Measurements from ENCODE around the gene KLHDC7B. TPM values are rescaled to one million over a fixed set of nuclear protein-coding genes. Genes with fewer than 3 reads are reported as not detected.

KLHDC7B gene
- total RNA-seq, 2 experiments from 2014 or later, result 0.25 to 0.46 TPM

DNA sequence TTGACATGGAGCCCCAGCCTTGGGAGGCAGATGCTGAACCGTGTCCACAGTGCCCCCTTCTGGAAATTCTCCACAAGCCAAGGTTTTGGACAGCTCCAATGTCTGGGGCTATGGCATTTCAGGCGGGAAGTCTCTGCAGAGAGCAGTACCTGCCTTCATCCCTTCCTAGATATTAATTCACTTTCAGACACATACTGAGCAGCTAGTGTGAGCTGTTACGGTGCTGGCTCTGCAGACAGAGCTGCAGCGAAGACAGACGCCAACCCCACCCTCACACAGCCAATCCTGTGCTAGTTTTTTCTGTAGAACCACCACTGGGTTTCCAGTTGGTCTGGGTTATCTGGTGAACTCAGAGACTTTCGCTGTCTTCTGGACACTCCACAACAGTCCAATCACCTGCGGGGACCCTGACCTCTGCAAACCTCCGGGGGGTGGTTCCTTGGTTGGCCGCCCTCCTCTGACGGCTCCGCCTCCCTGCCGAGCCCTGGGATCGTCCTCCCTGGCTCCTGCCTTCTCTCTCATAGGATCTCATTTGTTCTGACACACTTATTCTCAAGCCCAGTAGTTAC, 47.3 kb upstream of the KLHDC7B start:
- peak; percentile 80 for DNase-seq (ENCODE audit: low spot score)
- peaks cover 22% of the 10 kb centered on the region for H3K4me1 ChIP-seq (ENCODE audit: insufficient read depth, low read length, poor library complexity, severe bottlenecking)
- H3K9me3 ChIP-seq (ENCODE audit: low read length), result no peaks in the 10 kb centered on the region
- POLR2A ChIA-PET, result interaction anchor here (1.0 kb wide), 2 partner anchors 27 to 28 kb away, joined by 3 to 4 read pairs; no protein-coding TSS in a partner anchor
- peak overlapping the region; percentile 46; the same call in 1 of the 2 replicates for H2AFZ ChIP-seq (ENCODE audit: low read length)
- no peak for TF ChIP-seq EZH2phosphoT487 (IDR thresholded peaks at IDR 0.05; ENCODE audit: borderline replicate concordance, low read depth, low read length)
- TF ChIP-seq, protein P1, sequence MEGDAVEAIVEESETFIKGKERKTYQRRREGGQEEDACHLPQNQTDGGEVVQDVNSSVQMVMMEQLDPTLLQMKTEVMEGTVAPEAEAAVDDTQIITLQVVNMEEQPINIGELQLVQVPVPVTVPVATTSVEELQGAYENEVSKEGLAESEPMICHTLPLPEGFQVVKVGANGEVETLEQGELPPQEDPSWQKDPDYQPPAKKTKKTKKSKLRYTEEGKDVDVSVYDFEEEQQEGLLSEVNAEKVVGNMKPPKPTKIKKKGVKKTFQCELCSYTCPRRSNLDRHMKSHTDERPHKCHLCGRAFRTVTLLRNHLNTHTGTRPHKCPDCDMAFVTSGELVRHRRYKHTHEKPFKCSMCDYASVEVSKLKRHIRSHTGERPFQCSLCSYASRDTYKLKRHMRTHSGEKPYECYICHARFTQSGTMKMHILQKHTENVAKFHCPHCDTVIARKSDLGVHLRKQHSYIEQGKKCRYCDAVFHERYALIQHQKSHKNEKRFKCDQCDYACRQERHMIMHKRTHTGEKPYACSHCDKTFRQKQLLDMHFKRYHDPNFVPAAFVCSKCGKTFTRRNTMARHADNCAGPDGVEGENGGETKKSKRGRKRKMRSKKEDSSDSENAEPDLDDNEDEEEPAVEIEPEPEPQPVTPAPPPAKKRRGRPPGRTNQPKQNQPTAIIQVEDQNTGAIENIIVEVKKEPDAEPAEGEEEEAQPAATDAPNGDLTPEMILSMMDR (conservative IDR thresholded peaks at IDR 0.05; ENCODE audit: low read length), result peak; percentile 89
- peak overlapping the region; percentile 9; the same call in 1 of the 2 replicates for H3K4me2 ChIP-seq (ENCODE audit: low read length)
- H3K4me3 ChIP-seq (ENCODE audit: low read depth, low read length, poor library complexity, severe bottlenecking), result no peak overlapping the region
- intact Hi-C loops (cut with micrococcal nuclease; ENCODE audit: unreplicated experiment), result loop anchor here (1.0 to 2.0 kb wide), 2 partner anchors 50 to 99 kb away; no protein-coding TSS in a partner anchor
- no peak overlapping the region for H3K27ac ChIP-seq (ENCODE audit: low read depth, low read length, poor library complexity, severe bottlenecking)
- H3K79me2 ChIP-seq (ENCODE audit: insufficient read depth, low read depth, low read length), result no peaks in the 10 kb centered on the region
- H3K36me3 ChIP-seq (ENCODE audit: insufficient read depth, low read length), result peaks cover 5% of the 10 kb centered on the region; the same call in 1 of the 2 replicates
- CTCF ChIA-PET (ENCODE audit: unreplicated experiment), result interaction anchor here (0.6 to 1.4 kb wide), 3 partner anchors 25 to 164 kb away, joined by 4 to 6 read pairs (median 4); partner anchors contain the start of gene SCO2
- H4K20me1 ChIP-seq (ENCODE audit: insufficient read depth, low read length), result no peaks in the 10 kb centered on the region
- H3K9me2 ChIP-seq (ENCODE audit: insufficient read depth, low read length), result no peaks in the 10 kb centered on the region
- BruUV-seq (replicated peaks), result no TSS peak

DNA sequence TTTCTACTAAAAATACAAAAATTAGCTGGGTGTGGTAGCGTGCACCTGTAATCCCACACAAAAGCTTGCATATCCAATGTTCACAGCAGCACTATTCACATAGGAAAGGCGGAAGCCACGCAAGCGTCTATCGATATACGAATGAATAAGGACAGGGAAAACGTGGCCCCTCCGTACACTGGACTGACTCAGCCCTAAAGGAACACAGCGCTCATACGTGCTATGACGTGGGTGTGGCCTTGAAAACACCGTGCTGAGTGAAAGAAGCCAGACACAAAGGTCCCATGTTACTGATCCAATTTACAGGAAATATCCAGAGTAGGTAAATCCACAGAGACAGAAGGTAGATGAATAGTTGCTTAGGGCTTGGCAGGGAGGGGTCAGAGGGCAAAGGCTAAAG, 45.2 kb upstream of the KLHDC7B start:
- Histone ChIP-seq H3K4me1 (ENCODE audit: insufficient read depth, low read length, poor library complexity, severe bottlenecking) (peaks cover 22% of the 10 kb centered on the region), H3K9me2 (ENCODE audit: insufficient read depth, low read length) (no peaks in the 10 kb centered on the region), H3K9me3 (ENCODE audit: low read length) (no peaks in the 10 kb centered on the region), H3K36me3 (ENCODE audit: insufficient read depth, low read length) (peaks cover 16% of the 10 kb centered on the region; the same call in 1 of the 2 replicates), H3K4me3 (ENCODE audit: low read depth, low read length, poor library complexity, severe bottlenecking) (no peak overlapping the region), H2AFZ (ENCODE audit: low read length) (no peak overlapping the region), H4K20me1 (ENCODE audit: insufficient read depth, low read length) (no peaks in the 10 kb centered on the region), H3K27ac (ENCODE audit: low read depth, low read length, poor library complexity, severe bottlenecking) (no peak overlapping the region), H3K4me2 (ENCODE audit: low read length) (no peak overlapping the region), H3K79me2 (ENCODE audit: insufficient read depth, low read depth, low read length) (no peaks in the 10 kb centered on the region)
- POLR2A ChIA-PET, result interaction anchor here (0.6 to 0.7 kb wide), 2 partner anchors 12 to 35 kb away, joined by 3 to 8 read pairs; no protein-coding TSS in a partner anchor
- BruUV-seq (replicated peaks), result no TSS peak
- no peak for TF ChIP-seq EZH2phosphoT487 (IDR thresholded peaks at IDR 0.05; ENCODE audit: borderline replicate concordance, low read depth, low read length)
- TF ChIP-seq, protein P1 (conservative IDR thresholded peaks at IDR 0.05; ENCODE audit: low read length), result no peak
- no peak for DNase-seq (ENCODE audit: low spot score)
- CTCF ChIA-PET (ENCODE audit: unreplicated experiment), result no interaction called here
- intact Hi-C loops (cut with micrococcal nuclease; ENCODE audit: unreplicated experiment), result loop anchor here (10.0 kb wide), 1 partner anchor 256 kb away; the partner anchor contains the start of gene TUBGCP6

DNA sequence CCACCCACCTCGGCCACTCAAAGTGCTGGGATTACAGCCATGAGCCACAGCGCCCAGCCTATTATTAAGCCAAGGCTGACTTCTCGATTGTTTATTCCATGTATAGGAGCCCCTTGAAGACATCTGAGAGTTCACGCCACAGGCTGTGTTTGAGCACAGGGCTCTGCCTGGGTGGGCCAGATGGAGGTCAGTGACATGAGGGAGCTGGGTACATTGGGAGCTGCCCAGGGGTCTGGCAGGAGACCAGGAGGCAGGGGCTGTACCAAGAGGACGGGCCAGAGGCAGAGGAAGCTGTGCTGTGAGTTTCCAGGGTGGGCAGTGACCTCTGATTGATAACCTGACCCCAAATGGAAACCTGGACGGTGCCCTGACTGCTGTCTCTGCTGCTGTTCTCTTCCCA, 43.6 kb upstream of the KLHDC7B start:
- H3K9me2 ChIP-seq (ENCODE audit: insufficient read depth, low read length), result no peaks in the 10 kb centered on the region
- H4K20me1 ChIP-seq (ENCODE audit: insufficient read depth, low read length), result no peaks in the 10 kb centered on the region
- H3K79me2 ChIP-seq (ENCODE audit: insufficient read depth, low read depth, low read length), result peaks cover 3% of the 10 kb centered on the region; the same call in 1 of the 2 replicates
- no peak for DNase-seq (ENCODE audit: low spot score)
- POLR2A ChIA-PET, result no interaction called here
- peaks cover 22% of the 10 kb centered on the region for H3K4me1 ChIP-seq (ENCODE audit: insufficient read depth, low read length, poor library complexity, severe bottlenecking)
- H3K4me3 ChIP-seq (ENCODE audit: low read depth, low read length, poor library complexity, severe bottlenecking), result no peak overlapping the region
- BruUV-seq (replicated peaks), result no TSS peak
- no peak overlapping the region for H2AFZ ChIP-seq (ENCODE audit: low read length)
- no peak for TF ChIP-seq EZH2phosphoT487 (IDR thresholded peaks at IDR 0.05; ENCODE audit: borderline replicate concordance, low read depth, low read length)
- TF ChIP-seq, protein P1 (conservative IDR thresholded peaks at IDR 0.05; ENCODE audit: low read length), result no peak
- no peak overlapping the region for H3K4me2 ChIP-seq (ENCODE audit: low read length)
- intact Hi-C loops (cut with micrococcal nuclease; ENCODE audit: unreplicated experiment), result loop anchor here (10.0 kb wide), 1 partner anchor 257 kb away; the partner anchor contains the start of gene TUBGCP6
- peaks cover 20% of the 10 kb centered on the region; the same call in 1 of the 2 replicates for H3K36me3 ChIP-seq (ENCODE audit: insufficient read depth, low read length)
- no peak overlapping the region for H3K27ac ChIP-seq (ENCODE audit: low read depth, low read length, poor library complexity, severe bottlenecking)
- CTCF ChIA-PET (ENCODE audit: unreplicated experiment), result no interaction called here
- no peaks in the 10 kb centered on the region for H3K9me3 ChIP-seq (ENCODE audit: low read length)
